Measurements from ENCODE around the gene PNN.
"Not testable (repeated sequence)": the region's sequence is repeated elsewhere in the genome, so short reads cannot be mapped to it uniquely, and the experiment has no call there.

Gene PNN

DNA sequence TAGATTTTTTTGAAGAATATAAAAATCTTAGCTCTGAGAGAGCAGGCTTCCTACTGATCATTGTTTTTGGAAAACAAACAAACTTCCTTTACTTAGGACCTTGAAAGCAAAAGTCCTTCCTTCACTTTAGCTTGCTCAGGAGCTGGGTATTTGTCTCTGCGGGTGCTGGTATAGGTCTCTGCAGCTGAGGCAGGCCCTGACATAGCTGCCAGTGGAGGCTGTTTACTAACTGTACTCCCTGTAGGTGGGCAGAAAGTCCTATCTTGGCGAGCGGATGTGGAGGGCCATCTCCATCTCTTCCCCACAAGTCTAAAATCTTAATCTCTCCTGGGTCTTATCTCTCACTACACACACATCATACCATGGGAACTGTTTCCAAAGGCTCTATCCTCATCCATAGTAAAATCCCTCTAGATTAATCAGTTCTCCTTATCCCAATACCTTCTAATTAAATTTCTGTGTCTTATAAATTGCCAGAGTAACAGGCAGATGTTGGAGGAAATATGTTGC is 54.6 kb downstream of the PNN start:
- DNase-seq (ENCODE audit: low read depth), result no peak

DNA sequence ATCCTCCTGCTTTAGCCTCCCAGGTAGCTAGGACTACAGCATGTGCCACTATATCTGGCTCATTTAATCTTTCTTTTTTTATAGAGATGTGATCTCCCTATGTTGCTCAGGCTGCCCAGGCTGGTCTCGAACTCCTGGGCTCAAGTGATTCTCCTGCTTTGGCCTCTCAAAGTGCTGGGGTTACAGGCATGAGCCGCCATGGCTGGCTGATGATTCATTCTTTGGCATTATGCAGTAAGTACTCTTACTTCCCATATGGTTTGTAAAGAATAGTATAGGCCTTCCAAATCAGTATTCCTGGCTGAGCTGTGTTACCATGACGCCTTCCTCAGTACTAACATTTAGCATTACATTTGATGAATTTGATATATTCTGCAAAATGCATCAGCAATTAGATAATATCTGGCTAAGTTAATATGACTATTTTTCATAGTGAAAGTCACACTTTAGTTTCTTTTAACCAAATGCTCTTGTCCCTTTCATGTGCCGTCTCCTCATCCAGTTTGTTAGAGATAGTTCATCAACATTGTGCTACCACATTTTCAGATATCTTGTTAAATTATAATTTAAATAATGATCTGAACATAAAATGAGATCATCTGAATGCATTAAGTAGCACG is 55.5 kb downstream of the PNN start:
- no peak for DNase-seq (ENCODE audit: low read depth)

DNA sequence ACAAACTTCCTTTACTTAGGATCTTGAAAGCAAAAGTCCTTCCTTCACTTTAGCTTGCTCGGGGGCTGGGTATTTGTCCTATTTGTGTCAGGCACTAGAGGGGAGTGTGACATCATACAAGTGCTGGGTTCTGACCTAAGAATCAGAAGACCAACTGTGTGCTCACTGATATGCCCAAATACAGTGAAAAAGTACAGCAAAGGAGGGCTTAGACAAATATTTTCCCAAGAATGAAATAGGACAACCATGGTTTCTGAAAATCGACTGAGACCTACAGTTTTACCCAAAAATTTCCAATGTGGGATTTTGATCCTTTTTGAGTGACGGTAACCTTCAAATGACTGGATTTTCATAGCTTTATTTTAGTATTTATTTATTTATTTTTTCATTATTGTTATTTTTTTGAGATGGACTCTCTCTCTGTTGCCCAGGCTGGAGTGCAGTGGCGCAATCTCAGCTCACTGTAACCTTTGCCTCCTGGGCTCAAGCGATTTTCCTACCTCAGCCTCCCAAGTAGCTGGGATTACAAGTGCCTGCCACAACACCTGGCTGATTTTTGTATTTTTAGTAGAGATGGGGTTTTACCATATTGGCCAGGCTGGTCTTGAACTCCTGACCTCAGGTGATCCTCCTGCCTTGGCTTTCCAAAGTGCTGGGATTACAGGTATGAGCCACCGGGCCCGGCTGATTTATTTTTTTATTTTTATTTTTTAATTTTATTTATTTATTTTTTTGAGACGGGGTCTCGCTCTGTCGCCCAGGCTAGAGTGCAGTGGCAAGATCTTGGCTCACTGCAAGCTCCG is 56.9 kb downstream of the PNN start:
- DNase-seq (ENCODE audit: low read depth), result not testable (repeated sequence)
